Activated CD8-positive, alpha-beta T cell treated with anti-CD3 and anti-CD28 coated beads for 36 hours (primary cell): Measurements from ENCODE around the gene SRSF2. TPM values are rescaled to one million over a fixed set of nuclear protein-coding genes. Genes with fewer than 3 reads are reported as not detected.

Experiments used
- ATAC-seq: fragments of 200-7000 bp; cut with Tn5 transposase; one replicate; pipeline ENCODE4 v1.10.0; 2021; ENCODE audit warnings: mild to moderate bottlenecking, moderate library complexity
- CTCF ChIA-PET: fragments of 350-600 bp; sonication (Branson Sonifier 250); formaldehyde crosslinking; loops from one replicate; lab custom pipeline; 2021; ENCODE audit warnings: antibody characterized with exemption; lab: Charles Lee
- POLR2A ChIA-PET: fragments of 350-600 bp; sonication (Branson Sonifier 250); formaldehyde crosslinking; loops from one replicate; lab custom pipeline; 2021; ENCODE audit warnings: antibody characterized with exemption; lab: Charles Lee
- DNase-seq: peaks from one replicate; pipeline ENCODE4 v3.0.0-alpha.2; 2020
- H3K27ac Mint-ChIP-seq: one replicate; pipeline ENCODE4 v1.8.0; 2021; ENCODE audit warnings: mild to moderate bottlenecking, mixed read lengths
- H3K27me3 Mint-ChIP-seq: one replicate; pipeline ENCODE4 v1.8.0; 2021; ENCODE audit warnings: mixed read lengths
- H3K36me3 Mint-ChIP-seq: one replicate; pipeline ENCODE4 v1.8.0; 2021; ENCODE audit warnings: low read depth, mixed read lengths
- H3K4me1 Mint-ChIP-seq: one replicate; pipeline ENCODE4 v1.8.0; 2021; ENCODE audit warnings: low read depth, mixed read lengths
- H3K4me3 Mint-ChIP-seq: one replicate; pipeline ENCODE4 v1.8.0; 2021; ENCODE audit warnings: mild to moderate bottlenecking, moderate library complexity, mixed read lengths
- H3K9me3 Mint-ChIP-seq: one replicate; pipeline ENCODE4 v1.8.0; 2021; ENCODE audit warnings: mixed read lengths
- intact Hi-C: fragments of 100-400 bp; cut with micrococcal nuclease; formaldehyde crosslinking; loops from one replicate; pipeline ENCODE4 v1.10.0; 2022
- total RNA-seq, 2 experiments: library from RNA; stranded (reverse); gene quantifications; one replicate each; pipeline ENCODE4 v1.2.3, GENCODE V29; 2021
- TF ChIP-seq, protein P1 (sequence below): fragments of 200-600 bp; IDR thresholded peaks from one replicate; pipeline ENCODE4 v1.8.0; 2022; ENCODE audit warnings: antibody characterized with exemption, mild to moderate bottlenecking

The SRSF2 gene
- total RNA-seq, 2 experiments from 2014 or later = 344 to 364 TPM

DNA sequence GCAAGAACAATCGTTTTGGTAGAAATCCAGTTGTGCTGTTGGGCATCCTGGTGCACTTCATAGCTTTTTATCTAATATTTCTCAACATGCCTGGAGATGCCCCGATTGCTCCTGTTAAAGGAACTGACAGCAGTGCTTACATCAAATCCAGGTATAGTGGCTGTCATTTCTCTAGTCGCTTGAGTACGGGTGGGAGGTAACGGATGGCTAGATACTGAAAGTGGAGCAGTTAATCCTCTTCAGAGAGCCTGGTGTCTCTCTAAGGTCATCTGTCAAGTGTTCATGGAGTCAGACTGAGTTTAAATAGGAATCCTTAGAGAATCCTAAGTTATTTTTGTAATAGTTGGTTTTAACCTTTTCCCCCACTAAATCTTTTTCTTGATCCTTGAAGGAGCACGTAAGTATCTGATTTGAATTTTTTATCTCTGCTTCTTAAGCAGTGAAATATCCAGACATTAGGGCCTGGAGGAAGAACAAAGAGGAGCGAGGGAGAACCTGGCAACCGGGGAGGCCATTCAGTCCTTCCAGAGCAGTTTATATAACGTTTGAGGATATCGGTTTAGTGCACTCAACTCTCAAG lies 38.0 kb upstream of the SRSF2 start:
- no peak overlapping the region for H3K4me3 Mint-ChIP-seq
- ChIA-PET POLR2A (interaction anchor here (0.8 kb wide), 1 partner anchor 37 kb away, joined by 3 read pairs; no protein-coding TSS in a partner anchor), CTCF (no interaction called here)
- TF ChIP-seq, protein P1, sequence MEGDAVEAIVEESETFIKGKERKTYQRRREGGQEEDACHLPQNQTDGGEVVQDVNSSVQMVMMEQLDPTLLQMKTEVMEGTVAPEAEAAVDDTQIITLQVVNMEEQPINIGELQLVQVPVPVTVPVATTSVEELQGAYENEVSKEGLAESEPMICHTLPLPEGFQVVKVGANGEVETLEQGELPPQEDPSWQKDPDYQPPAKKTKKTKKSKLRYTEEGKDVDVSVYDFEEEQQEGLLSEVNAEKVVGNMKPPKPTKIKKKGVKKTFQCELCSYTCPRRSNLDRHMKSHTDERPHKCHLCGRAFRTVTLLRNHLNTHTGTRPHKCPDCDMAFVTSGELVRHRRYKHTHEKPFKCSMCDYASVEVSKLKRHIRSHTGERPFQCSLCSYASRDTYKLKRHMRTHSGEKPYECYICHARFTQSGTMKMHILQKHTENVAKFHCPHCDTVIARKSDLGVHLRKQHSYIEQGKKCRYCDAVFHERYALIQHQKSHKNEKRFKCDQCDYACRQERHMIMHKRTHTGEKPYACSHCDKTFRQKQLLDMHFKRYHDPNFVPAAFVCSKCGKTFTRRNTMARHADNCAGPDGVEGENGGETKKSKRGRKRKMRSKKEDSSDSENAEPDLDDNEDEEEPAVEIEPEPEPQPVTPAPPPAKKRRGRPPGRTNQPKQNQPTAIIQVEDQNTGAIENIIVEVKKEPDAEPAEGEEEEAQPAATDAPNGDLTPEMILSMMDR = no peak
- H3K9me3 Mint-ChIP-seq = no peaks in the 10 kb centered on the region
- ATAC-seq = no peak
- peaks cover 46% of the 10 kb centered on the region for H3K36me3 Mint-ChIP-seq
- intact Hi-C loops = no loop called here
- no peak overlapping the region for H3K27ac Mint-ChIP-seq
- DNase-seq = no peak
- no peaks in the 10 kb centered on the region for H3K27me3 Mint-ChIP-seq
- H3K4me1 Mint-ChIP-seq = peaks cover 16% of the 10 kb centered on the region

DNA sequence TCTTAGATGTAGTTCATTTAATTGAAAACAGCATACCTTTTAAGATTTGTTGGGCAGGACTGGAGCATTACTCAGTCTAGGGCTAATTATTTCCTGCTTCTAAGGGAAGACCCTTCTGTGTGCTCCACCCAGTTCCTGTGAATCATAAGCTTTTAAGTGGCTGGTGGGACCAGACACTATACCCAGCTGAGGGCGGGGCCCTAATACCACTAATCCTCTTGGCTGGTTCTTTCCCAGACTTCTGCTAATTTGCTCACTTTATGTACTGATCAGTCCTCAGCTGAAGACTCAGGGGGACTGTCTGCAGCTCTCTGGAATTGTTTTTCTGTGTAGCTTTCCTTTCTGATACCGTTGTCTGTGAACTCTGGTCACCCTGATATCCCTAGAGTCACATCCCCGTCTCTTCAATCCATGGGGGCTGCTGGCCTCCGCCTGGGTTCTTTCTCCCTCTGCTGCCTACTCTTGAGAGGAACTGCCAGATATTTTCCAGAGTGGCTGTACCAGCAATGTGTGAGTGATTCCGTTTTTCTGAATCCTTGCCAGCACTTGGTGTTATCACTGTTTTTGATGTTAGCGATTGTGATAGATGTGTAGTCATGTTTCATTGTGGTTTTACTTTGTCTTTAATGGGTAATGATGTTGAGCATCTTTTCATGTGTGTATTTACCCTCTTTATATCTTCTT lies 35.9 kb upstream of the SRSF2 start:
- peak; percentile 71 for DNase-seq
- intact Hi-C loops = no loop called here
- no peaks in the 10 kb centered on the region for H3K9me3 Mint-ChIP-seq
- no peaks in the 10 kb centered on the region for H3K27me3 Mint-ChIP-seq
- H3K36me3 Mint-ChIP-seq = peaks cover 49% of the 10 kb centered on the region
- H3K4me1 Mint-ChIP-seq = peaks cover 16% of the 10 kb centered on the region
- ATAC-seq = peak; percentile 100
- peak overlapping the region; percentile 92 for H3K27ac Mint-ChIP-seq
- CTCF ChIA-PET = interaction anchor here (1.1 to 1.2 kb wide), 2 partner anchors 59 to 95 kb away, joined by 3 to 4 read pairs; partner anchors contain the start of gene MGAT5B
- POLR2A ChIA-PET = interaction anchor here (0.6 to 1.7 kb wide), 6 partner anchors 14 to 46 kb away, joined by 3 to 6 read pairs (median 4); partner anchors contain the start of gene MFSD11
- peak overlapping the region; percentile 65 for H3K4me3 Mint-ChIP-seq
- TF ChIP-seq, protein P1 = no peak

DNA sequence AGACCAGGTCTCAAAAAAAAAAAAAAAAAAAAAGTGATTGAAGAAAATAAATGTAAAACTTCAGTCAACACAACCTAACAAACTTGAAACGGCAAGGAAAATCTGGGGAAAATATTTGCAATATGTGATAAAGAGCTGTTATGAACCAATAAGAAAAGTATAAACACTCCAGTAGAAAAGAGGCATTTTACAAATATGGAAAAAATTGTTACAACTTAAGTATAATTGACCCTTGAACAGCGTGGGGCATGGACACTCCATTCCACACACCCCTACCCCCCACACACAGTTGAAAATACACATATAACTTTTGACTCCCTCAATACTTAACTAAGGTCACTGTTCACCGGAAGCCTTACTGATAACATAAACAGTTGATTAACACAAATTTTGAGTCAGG lies 21.4 kb upstream of the SRSF2 start:
- peaks cover 5% of the 10 kb centered on the region for H3K4me1 Mint-ChIP-seq
- no peak for ATAC-seq
- DNase-seq = no peak
- POLR2A ChIA-PET = interaction anchor here (0.6 to 1.7 kb wide), 5 partner anchors 14 to 86 kb away, joined by 3 to 6 read pairs (median 4); no protein-coding TSS in a partner anchor
- no peak overlapping the region for H3K4me3 Mint-ChIP-seq
- H3K36me3 Mint-ChIP-seq = peaks cover 10% of the 10 kb centered on the region
- CTCF ChIA-PET = interaction anchor here (1.4 kb wide), 1 partner anchor 45 kb away, joined by 3 read pairs; no protein-coding TSS in a partner anchor
- TF ChIP-seq, protein P1 = no peak
- H3K27ac Mint-ChIP-seq = no peak overlapping the region
- no peaks in the 10 kb centered on the region for H3K27me3 Mint-ChIP-seq
- H3K9me3 Mint-ChIP-seq = no peaks in the 10 kb centered on the region
- intact Hi-C loops = no loop called here

DNA sequence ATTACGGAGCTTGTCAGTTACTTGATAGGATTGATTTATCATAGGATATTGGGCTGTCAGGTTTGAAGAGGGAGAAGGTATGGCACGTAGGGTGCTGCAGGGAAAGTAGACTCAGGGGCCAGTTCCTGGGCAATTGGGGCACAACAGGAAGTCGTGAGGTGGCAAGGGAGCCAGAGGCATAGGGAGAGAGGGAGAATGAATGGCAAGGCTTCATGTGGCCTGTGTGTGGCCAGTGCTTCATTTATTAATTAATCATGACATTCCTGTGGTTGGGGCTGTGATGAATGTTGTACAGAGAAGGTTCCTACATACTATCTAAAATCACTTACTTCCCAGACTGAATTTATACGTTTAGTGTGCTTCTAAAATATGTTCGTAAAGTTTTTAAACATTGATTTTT lies 20.1 kb upstream of the SRSF2 start:
- POLR2A ChIA-PET = interaction anchor here (0.7 kb wide), 1 partner anchor 22 kb away, joined by 3 read pairs; no protein-coding TSS in a partner anchor
- peaks cover 10% of the 10 kb centered on the region for H3K36me3 Mint-ChIP-seq
- intact Hi-C loops = no loop called here
- no peak overlapping the region for H3K4me3 Mint-ChIP-seq
- H3K27ac Mint-ChIP-seq = no peak overlapping the region
- DNase-seq (no peak), ATAC-seq (no peak)
- H3K27me3 Mint-ChIP-seq = no peaks in the 10 kb centered on the region
- CTCF ChIA-PET = no interaction called here
- H3K4me1 Mint-ChIP-seq = peaks cover 15% of the 10 kb centered on the region
- TF ChIP-seq, protein P1 = no peak
- H3K9me3 Mint-ChIP-seq = no peaks in the 10 kb centered on the region

DNA sequence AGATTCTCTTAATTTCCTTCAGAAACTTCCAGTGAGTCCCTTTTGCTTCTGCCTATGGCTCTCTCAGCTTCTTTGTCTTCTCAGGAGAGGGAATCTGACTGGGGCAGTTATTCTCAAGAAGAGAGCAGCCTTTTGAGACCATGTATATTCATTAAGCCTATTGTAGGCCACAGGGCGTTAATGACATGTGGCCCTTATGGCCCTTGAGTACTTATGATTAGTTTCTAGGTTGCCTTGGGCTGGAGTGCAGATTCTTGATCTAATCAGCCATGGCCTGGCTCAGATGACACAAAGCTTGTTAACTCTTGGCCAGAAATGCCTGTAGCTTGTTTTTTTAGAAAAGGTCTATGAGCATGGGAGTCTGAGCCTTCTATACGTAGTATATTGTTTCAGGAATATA lies 18.2 kb upstream of the SRSF2 start:
- Mint-ChIP-seq H3K27me3 (no peaks in the 10 kb centered on the region), H3K36me3 (peaks cover 11% of the 10 kb centered on the region), H3K4me3 (no peak overlapping the region), H3K27ac (no peak overlapping the region), H3K4me1 (peaks cover 18% of the 10 kb centered on the region), H3K9me3 (no peaks in the 10 kb centered on the region)
- CTCF ChIA-PET = no interaction called here
- POLR2A ChIA-PET = interaction anchor here (0.6 to 0.7 kb wide), 3 partner anchors 16 to 75 kb away, joined by 3 read pairs; no protein-coding TSS in a partner anchor
- ATAC-seq (no peak), DNase-seq (no peak)
- intact Hi-C loops = no loop called here
- TF ChIP-seq, protein P1 = no peak
